Endothelial cell of umbilical vein (primary cell): ENCODE results near the gene MCCD1. TPM values are rescaled to one million over a fixed set of nuclear protein-coding genes. Genes with fewer than 3 reads are reported as not detected.

Experiments used
- BruUV-seq: library from RNA; stranded (reverse); fragments of 400-500 nt; replicated peaks from 2 replicates; lab custom pipeline; 2021; lab: Mats Ljungman, UMichigan
- CTCF ChIA-PET: fragments of 300-600, 350-600 bp; sonication (Branson Sonifier 250); formaldehyde crosslinking; loops from one replicate; lab custom pipeline; 2021; ENCODE audit warnings: antibody characterized with exemption, inconsistent platforms; lab: Charles Lee
- POLR2A ChIA-PET: fragments of 300-600, 350-600 bp; sonication (Branson Sonifier 250); formaldehyde crosslinking; loops from one replicate; lab custom pipeline; 2021; ENCODE audit warnings: antibody characterized with exemption, inconsistent platforms; lab: Charles Lee
- DNase-seq: peaks from one replicate; pipeline ENCODE4 v3.0.0-alpha.2; 2011; ENCODE audit warnings: low read depth, low spot score
- FAIRE-seq: peaks from 2 replicates; lab custom pipeline; 2011; peaks lifted over from hg19 to GRCh38; lab: Jason Lieb, UNC
- H2AFZ ChIP-seq: 2 replicates; pipeline ENCODE4 v1.6.0; 2012; ENCODE audit warnings: low read depth, low read length, control low read depth, inconsistent platforms
- H3K27ac ChIP-seq: 2 replicates; pipeline ENCODE4 v1.5.1; 2011; ENCODE audit warnings: low read depth, mild to moderate bottlenecking, control low read depth, low read length, moderate library complexity; ENCODE audit not compliant: insufficient read depth
- H3K27me3 ChIP-seq, 2 experiments: 2 replicates each; pipeline versions ENCODE4 v1.6.0 to v1.6.1; 2011; ENCODE audit warnings: low read length in 2 of 2, mixed read lengths in 1 of 2; ENCODE audit not compliant: control insufficient read depth in 2 of 2, insufficient read depth in 2 of 2
- H3K36me3 ChIP-seq, 2 experiments: 2 replicates in 1 of 2; 3 replicates in 1 of 2; pipeline ENCODE4 v1.5.1; 2011; ENCODE audit warnings: low read length in 2 of 2, mild to moderate bottlenecking in 1 of 2, moderate library complexity in 1 of 2; ENCODE audit not compliant: control insufficient read depth in 2 of 2, insufficient read depth in 2 of 2; ENCODE audit errors: extremely low read depth in 1 of 2
- H3K4me1 ChIP-seq: 3 replicates; pipeline ENCODE4 v1.5.1; 2011; ENCODE audit warnings: mild to moderate bottlenecking, low read length; ENCODE audit not compliant: control insufficient read depth, insufficient read depth; ENCODE audit errors: extremely low read depth
- H3K4me2 ChIP-seq: 2 replicates; pipeline ENCODE4 v1.6.1; 2011; ENCODE audit warnings: low read length, control low read depth, mixed read lengths; ENCODE audit not compliant: insufficient read depth
- H3K4me3 ChIP-seq, 3 experiments: fragments of 200-600 bp in 1 of 3; sonication (generic), shearing (Covaris generic) in 1 of 3; replicated peaks in 1 of 3; 2 replicates each; pipeline ENCODE4 v1.5.1; 2011 to 2016; ENCODE audit warnings: control low read depth in 3 of 3, low read length in 3 of 3, mild to moderate bottlenecking in 2 of 3, inconsistent platforms in 1 of 3, low read depth in 1 of 3, moderate library complexity in 1 of 3; ENCODE audit not compliant: insufficient read depth in 1 of 3
- H3K79me2 ChIP-seq: 2 replicates; pipeline ENCODE4 v1.6.0; 2012; ENCODE audit warnings: low read length, inconsistent platforms; ENCODE audit not compliant: control insufficient read depth, insufficient read depth
- H3K9ac ChIP-seq: replicated peaks from 2 replicates; pipeline ENCODE3; 2011; ENCODE audit warnings: low read length, control low read depth; ENCODE audit not compliant: insufficient read depth; ENCODE audit errors: extremely low read depth
- H3K9me1 ChIP-seq: replicated peaks from 3 replicates; pipeline ENCODE4 v1.6.0; 2011; ENCODE audit warnings: mild to moderate bottlenecking, low read length; ENCODE audit not compliant: control insufficient read depth, insufficient read depth; ENCODE audit errors: extremely low read depth
- H3K9me3 ChIP-seq: replicated peaks from 2 replicates; pipeline ENCODE4 v1.5.1; 2012; ENCODE audit warnings: low read length, inconsistent platforms; ENCODE audit not compliant: control insufficient read depth, insufficient read depth
- H4K20me1 ChIP-seq: replicated peaks from 2 replicates; pipeline ENCODE3; 2011; ENCODE audit warnings: mild to moderate bottlenecking, low read length; ENCODE audit not compliant: control insufficient read depth, insufficient read depth; ENCODE audit errors: extremely low read depth
- EZH2 ChIP-seq: IDR thresholded peaks from 2 replicates; pipeline ENCODE4 v1.6.1; 2012; ENCODE audit warnings: borderline replicate concordance, low read depth, mild to moderate bottlenecking, moderate library complexity, low read length, inconsistent platforms; ENCODE audit not compliant: severe bottlenecking
- FOS ChIP-seq: IDR thresholded peaks from 2 replicates; pipeline ENCODE4 v1.6.1; 2011; ENCODE audit warnings: mild to moderate bottlenecking, low read length, moderate library complexity, borderline replicate concordance; ENCODE audit not compliant: insufficient read depth
- GATA2 ChIP-seq: IDR thresholded peaks from 2 replicates; pipeline ENCODE4 v1.7.0; 2011; ENCODE audit warnings: low read depth, mild to moderate bottlenecking, moderate library complexity, mixed read lengths, low read length; ENCODE audit not compliant: insufficient read length, insufficient read depth
- JUN ChIP-seq: IDR thresholded peaks from 2 replicates; pipeline ENCODE4 v1.6.1; 2011; ENCODE audit warnings: borderline replicate concordance, low read depth; ENCODE audit not compliant: insufficient read length, insufficient read depth
- MYC ChIP-seq: IDR thresholded peaks from one replicate; pipeline ENCODE4 v1.6.1; 2011; ENCODE audit warnings: mild to moderate bottlenecking, low read depth, low read length
- POLR2A ChIP-seq: IDR thresholded peaks from 2 replicates; pipeline ENCODE4 v1.6.1; 2012; ENCODE audit warnings: low read depth, mild to moderate bottlenecking, control low read depth, low read length
- POLR2AphosphoS5 ChIP-seq: IDR thresholded peaks from 2 replicates; pipeline ENCODE4 v1.6.1; 2012; ENCODE audit warnings: low read depth, mild to moderate bottlenecking, control low read depth, low read length, moderate library complexity; ENCODE audit not compliant: insufficient read depth
- dilution Hi-C: fragments of 300-500 bp; cut with MboI; formaldehyde crosslinking; loops from one replicate; pipeline ENCODE4 v1.15.0; 2019; ENCODE audit warnings: low sequenced_read_pairs; ENCODE audit not compliant: extremely low pct_ligation_motif_present
- intact Hi-C: fragments of 100-400 bp; cut with micrococcal nuclease; formaldehyde crosslinking; loops from one replicate; pipeline ENCODE4 v1.10.0; 2022
- polyA plus RNA-seq, 4 experiments: library from polyadenylated mRNA; depleted of rRNA in 3 of 4; stranded (reverse) in 3 of 4; unstranded in 1 of 4; fragments of >200 nt; gene quantifications; 2 replicates each; pipeline versions ENCODE4 v1.2.1 to v1.2.3, GENCODE V29; 2011 to 2012; ENCODE audit warnings: missing spikeins in 1 of 4
- total RNA-seq: library from RNA; stranded (reverse); gene quantifications from 2 replicates; pipeline ENCODE4 v1.2.3, GENCODE V29; 2021
- TF ChIP-seq, protein P1 (sequence below): IDR thresholded peaks from 2 replicates; pipeline ENCODE4 v1.6.1; 2011; ENCODE audit not compliant: insufficient read depth, insufficient read length
- TF ChIP-seq, protein P2 (sequence below), 2 donors: IDR thresholded peaks; 1 replicate in 1 of 2; 2 replicates in 1 of 2; pipeline ENCODE4 v1.5.1; 2011; ENCODE audit warnings: low read length in 2 of 2, mild to moderate bottlenecking in 2 of 2, moderate library complexity in 2 of 2, control low read depth in 1 of 2, inconsistent platforms in 1 of 2, low read depth in 1 of 2; ENCODE audit not compliant: insufficient read depth in 1 of 2; ENCODE audit errors: extremely low read depth in 1 of 2

Gene MCCD1
- total and polyA plus RNA-seq, 2 donors (not counting 3 experiments of a cell fraction or from before 2014, with no cell fraction given), result not detected

DNA sequence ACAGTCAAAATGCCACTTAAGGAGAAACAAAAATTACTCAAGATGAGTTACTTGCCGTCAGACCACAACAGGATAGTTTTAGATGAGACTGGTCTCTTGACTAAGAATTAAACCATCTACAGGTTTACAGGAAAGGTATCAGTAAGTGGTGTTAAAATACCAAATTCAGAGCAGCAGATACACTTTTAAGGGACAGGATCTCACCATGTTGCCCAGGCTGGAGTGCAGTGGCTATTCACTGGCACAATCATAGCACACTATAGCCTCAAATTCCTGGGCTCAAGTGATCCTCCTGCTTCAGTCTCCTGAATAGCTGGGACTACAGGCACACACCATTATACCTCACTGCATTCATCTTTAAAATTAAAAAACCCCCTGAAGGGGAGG, 4.7 kb downstream of the MCCD1 start:
- Histone ChIP-seq H3K27ac (no peak overlapping the region), H3K9me1 (no peaks in the 10 kb centered on the region), H3K4me1 (peaks cover 1% of the 10 kb centered on the region), H3K9me3 (no peaks in the 10 kb centered on the region), H3K4me3 (no peak overlapping the region), H4K20me1 (no peaks in the 10 kb centered on the region), H3K36me3 (peaks cover 42 to 63% of the 10 kb centered on the region in 2 experiments), H3K79me2 (peaks cover 50% of the 10 kb centered on the region), H3K27me3 (no peaks in the 10 kb centered on the region), H3K4me2 (no peak overlapping the region), H3K9ac (no peak overlapping the region), H2AFZ (no peak overlapping the region)
- no peak for DNase-seq
- POLR2A ChIA-PET, result no interaction called here
- intact Hi-C loops, result no loop called here
- TF ChIP-seq, protein P1, sequence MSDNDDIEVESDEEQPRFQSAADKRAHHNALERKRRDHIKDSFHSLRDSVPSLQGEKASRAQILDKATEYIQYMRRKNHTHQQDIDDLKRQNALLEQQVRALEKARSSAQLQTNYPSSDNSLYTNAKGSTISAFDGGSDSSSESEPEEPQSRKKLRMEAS, result no peak
- no peak for TF ChIP-seq JUN
- no peak for TF ChIP-seq GATA2
- TF ChIP-seq MYC, result no peak
- no peak for TF ChIP-seq FOS
- no peak for TF ChIP-seq EZH2
- no peak for TF ChIP-seq POLR2A
- TF ChIP-seq, protein P2, sequence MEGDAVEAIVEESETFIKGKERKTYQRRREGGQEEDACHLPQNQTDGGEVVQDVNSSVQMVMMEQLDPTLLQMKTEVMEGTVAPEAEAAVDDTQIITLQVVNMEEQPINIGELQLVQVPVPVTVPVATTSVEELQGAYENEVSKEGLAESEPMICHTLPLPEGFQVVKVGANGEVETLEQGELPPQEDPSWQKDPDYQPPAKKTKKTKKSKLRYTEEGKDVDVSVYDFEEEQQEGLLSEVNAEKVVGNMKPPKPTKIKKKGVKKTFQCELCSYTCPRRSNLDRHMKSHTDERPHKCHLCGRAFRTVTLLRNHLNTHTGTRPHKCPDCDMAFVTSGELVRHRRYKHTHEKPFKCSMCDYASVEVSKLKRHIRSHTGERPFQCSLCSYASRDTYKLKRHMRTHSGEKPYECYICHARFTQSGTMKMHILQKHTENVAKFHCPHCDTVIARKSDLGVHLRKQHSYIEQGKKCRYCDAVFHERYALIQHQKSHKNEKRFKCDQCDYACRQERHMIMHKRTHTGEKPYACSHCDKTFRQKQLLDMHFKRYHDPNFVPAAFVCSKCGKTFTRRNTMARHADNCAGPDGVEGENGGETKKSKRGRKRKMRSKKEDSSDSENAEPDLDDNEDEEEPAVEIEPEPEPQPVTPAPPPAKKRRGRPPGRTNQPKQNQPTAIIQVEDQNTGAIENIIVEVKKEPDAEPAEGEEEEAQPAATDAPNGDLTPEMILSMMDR (IDR thresholded peaks at IDR 0.05; ENCODE audit: extremely low read depth in 1 of 2, insufficient read depth in 1 of 2, low read depth in 1 of 2, low read length in 2 of 2), result no peak
- TF ChIP-seq POLR2AphosphoS5, result no peak
- CTCF ChIA-PET, result no interaction called here
- dilution Hi-C loops, result no loop called here
- FAIRE-seq, result no peak
- no TSS peak for BruUV-seq
